ENCODE results near the gene F10. TPM values are rescaled to one million over a fixed set of nuclear protein-coding genes. Genes with fewer than 3 reads are reported as not detected.

The F10 gene
- total RNA-seq, 1 experiment from 2014 or later = not detected

DNA sequence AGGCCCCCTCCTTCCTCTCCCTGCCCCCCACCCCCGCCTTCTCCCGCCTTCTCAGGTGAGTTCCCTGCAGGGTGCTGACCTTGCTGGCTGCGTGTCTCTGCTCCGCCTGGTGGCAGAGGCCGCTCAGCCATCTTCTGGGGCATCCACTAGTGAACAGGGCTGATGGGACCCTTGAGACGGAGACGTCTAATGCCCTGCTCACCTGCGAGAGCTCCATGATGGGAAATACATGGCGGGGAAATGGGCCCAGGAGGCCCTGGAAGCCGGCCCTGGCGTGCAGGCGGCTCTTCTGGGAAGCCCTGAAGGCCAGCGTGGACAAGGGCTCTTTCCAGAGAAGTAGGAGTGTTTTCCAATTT, 32.2 kb upstream of the F10 start:
- no peak overlapping the region for H3K9ac ChIP-seq (ENCODE audit: low read length)
- H3K4me2 ChIP-seq (ENCODE audit: low read length) = no peak overlapping the region
- ChIA-PET POLR2A (ENCODE audit: unreplicated experiment) (no interaction called here), CTCF (no interaction called here)
- no peaks in the 10 kb centered on the region for H3K9me2 ChIP-seq (replicated peaks; ENCODE audit: low read length)
- H3K27me3 ChIP-seq (ENCODE audit: low read length) = no peaks in the 10 kb centered on the region
- H3K4me3 ChIP-seq (ENCODE audit: low read length) = no peak overlapping the region
- no peaks in the 10 kb centered on the region for H3K4me1 ChIP-seq (ENCODE audit: insufficient read depth, low read length)
- BruUV-seq (replicated peaks) = no TSS peak
- TF ChIP-seq EZH2phosphoT487 (IDR thresholded peaks at IDR 0.05; ENCODE audit: borderline replicate concordance, low read length) = no peak
- TF ChIP-seq, protein P1, sequence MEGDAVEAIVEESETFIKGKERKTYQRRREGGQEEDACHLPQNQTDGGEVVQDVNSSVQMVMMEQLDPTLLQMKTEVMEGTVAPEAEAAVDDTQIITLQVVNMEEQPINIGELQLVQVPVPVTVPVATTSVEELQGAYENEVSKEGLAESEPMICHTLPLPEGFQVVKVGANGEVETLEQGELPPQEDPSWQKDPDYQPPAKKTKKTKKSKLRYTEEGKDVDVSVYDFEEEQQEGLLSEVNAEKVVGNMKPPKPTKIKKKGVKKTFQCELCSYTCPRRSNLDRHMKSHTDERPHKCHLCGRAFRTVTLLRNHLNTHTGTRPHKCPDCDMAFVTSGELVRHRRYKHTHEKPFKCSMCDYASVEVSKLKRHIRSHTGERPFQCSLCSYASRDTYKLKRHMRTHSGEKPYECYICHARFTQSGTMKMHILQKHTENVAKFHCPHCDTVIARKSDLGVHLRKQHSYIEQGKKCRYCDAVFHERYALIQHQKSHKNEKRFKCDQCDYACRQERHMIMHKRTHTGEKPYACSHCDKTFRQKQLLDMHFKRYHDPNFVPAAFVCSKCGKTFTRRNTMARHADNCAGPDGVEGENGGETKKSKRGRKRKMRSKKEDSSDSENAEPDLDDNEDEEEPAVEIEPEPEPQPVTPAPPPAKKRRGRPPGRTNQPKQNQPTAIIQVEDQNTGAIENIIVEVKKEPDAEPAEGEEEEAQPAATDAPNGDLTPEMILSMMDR (conservative IDR thresholded peaks at IDR 0.05; ENCODE audit: low read depth, low read length) = no peak
- DNase-seq (no peak), ATAC-seq (no peak)
- no peak overlapping the region for H2AFZ ChIP-seq (ENCODE audit: low read length)
- H3K36me3 ChIP-seq (ENCODE audit: low read depth, low read length) = no peaks in the 10 kb centered on the region
- intact Hi-C loops (cut with micrococcal nuclease) = no loop called here
- H3K27ac ChIP-seq (ENCODE audit: low read length) = no peak overlapping the region
- no peaks in the 10 kb centered on the region for H3F3A ChIP-seq (ENCODE audit: low read length, unreplicated experiment)
- no peaks in the 10 kb centered on the region for H4K20me1 ChIP-seq (ENCODE audit: low read length)
- H3K9me3 ChIP-seq (ENCODE audit: low read length) = no peaks in the 10 kb centered on the region
- H3K79me2 ChIP-seq (ENCODE audit: low read length) = no peaks in the 10 kb centered on the region

DNA sequence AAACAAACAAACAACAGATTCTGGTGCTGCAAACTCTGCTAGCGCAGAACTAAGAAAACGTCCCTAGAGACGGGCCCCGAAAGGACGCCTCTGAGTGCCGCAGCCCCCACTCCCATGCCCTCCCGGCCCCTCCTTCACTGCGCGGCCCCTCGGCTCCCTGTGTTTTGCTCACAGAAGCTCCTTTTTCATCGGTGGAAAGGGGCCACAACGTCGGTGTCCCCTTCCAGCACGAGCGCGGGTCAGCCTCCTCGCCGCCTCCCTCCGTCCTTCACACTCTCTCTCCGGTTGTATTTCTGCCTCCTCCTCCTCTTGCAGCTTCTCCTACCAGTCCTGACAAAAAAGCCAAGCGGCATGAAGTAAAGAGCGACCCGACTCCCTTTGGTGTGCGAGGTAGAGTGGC, 31.8 kb upstream of the F10 start:
- no peaks in the 10 kb centered on the region for H3K27me3 ChIP-seq (ENCODE audit: low read length)
- H3K9ac ChIP-seq (ENCODE audit: low read length) = no peak overlapping the region
- no peak for TF ChIP-seq EZH2phosphoT487 (IDR thresholded peaks at IDR 0.05; ENCODE audit: borderline replicate concordance, low read length)
- no peak for TF ChIP-seq EZH2 (IDR thresholded peaks at IDR 0.05; ENCODE audit: low read length, unreplicated experiment)
- TF ChIP-seq, protein P1 (conservative IDR thresholded peaks at IDR 0.05; ENCODE audit: low read depth, low read length) = no peak
- no peak overlapping the region for H3K4me2 ChIP-seq (ENCODE audit: low read length)
- H4K20me1 ChIP-seq (ENCODE audit: low read length) = no peaks in the 10 kb centered on the region
- no peaks in the 10 kb centered on the region for H3K9me2 ChIP-seq (replicated peaks; ENCODE audit: low read length)
- DNase-seq (no peak), ATAC-seq (no peak)
- H3K4me3 ChIP-seq (ENCODE audit: low read length) = no peak overlapping the region
- intact Hi-C loops (cut with micrococcal nuclease) = no loop called here
- ChIA-PET CTCF (no interaction called here), POLR2A (ENCODE audit: unreplicated experiment) (no interaction called here)
- BruUV-seq (replicated peaks) = no TSS peak
- no peak overlapping the region for H3K27ac ChIP-seq (ENCODE audit: low read length)
- no peaks in the 10 kb centered on the region for H3F3A ChIP-seq (ENCODE audit: low read length, unreplicated experiment)
- H3K4me1 ChIP-seq (ENCODE audit: insufficient read depth, low read length) = no peaks in the 10 kb centered on the region
- no peaks in the 10 kb centered on the region for H3K79me2 ChIP-seq (ENCODE audit: low read length)
- H3K36me3 ChIP-seq (ENCODE audit: low read depth, low read length) = no peaks in the 10 kb centered on the region
- no peak overlapping the region for H2AFZ ChIP-seq (ENCODE audit: low read length)
- H3K9me3 ChIP-seq (ENCODE audit: low read length) = no peaks in the 10 kb centered on the region

DNA sequence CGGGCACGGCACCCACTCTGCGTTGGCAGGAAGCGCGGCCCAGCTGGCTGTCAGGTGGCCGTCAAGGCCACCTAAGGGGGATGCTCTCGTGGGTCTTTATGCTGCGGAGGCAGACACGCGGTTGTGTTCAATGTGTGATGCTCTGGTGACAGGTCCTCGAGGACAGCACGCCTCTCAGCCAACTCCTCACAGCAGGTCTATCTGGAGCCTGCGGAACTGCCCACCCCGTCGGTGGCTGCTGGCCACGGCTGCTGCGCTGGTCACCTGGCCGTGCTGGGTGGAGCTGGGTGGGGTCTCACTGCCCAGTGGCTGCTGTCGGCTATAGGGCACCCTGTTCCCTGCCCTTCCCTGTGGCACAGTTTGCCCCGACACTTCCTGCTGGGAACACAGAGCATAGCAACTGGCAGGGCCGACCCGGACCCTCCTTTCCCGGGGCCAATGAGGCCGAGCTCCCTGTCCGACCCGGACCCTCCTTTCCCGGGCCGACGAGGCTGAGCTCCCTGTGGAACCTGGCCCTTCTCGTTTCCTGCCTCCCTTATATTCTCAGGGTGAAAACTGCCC, 31.3 kb upstream of the F10 start:
- no peaks in the 10 kb centered on the region for H3K79me2 ChIP-seq (ENCODE audit: low read length)
- H3K27ac ChIP-seq (ENCODE audit: low read length) = no peak overlapping the region
- H3K4me2 ChIP-seq (ENCODE audit: low read length) = no peak overlapping the region
- TF ChIP-seq EZH2phosphoT487 (IDR thresholded peaks at IDR 0.05; ENCODE audit: borderline replicate concordance, low read length) (no peak), EZH2 (IDR thresholded peaks at IDR 0.05; ENCODE audit: low read length, unreplicated experiment) (no peak)
- TF ChIP-seq, protein P1 (conservative IDR thresholded peaks at IDR 0.05; ENCODE audit: low read depth, low read length) = no peak
- BruUV-seq (replicated peaks) = no TSS peak
- no peaks in the 10 kb centered on the region for H4K20me1 ChIP-seq (ENCODE audit: low read length)
- ATAC-seq (no peak), DNase-seq (no peak)
- ChIA-PET CTCF (no interaction called here), POLR2A (ENCODE audit: unreplicated experiment) (no interaction called here)
- no peak overlapping the region for H2AFZ ChIP-seq (ENCODE audit: low read length)
- intact Hi-C loops (cut with micrococcal nuclease) = no loop called here
- H3K9me3 ChIP-seq (ENCODE audit: low read length) = no peaks in the 10 kb centered on the region
- H3K27me3 ChIP-seq (ENCODE audit: low read length) = no peaks in the 10 kb centered on the region
- no peak overlapping the region for H3K4me3 ChIP-seq (ENCODE audit: low read length)
- H3K9me2 ChIP-seq (replicated peaks; ENCODE audit: low read length) = no peaks in the 10 kb centered on the region
- H3K9ac ChIP-seq (ENCODE audit: low read length) = no peak overlapping the region
- H3K4me1 ChIP-seq (ENCODE audit: insufficient read depth, low read length) = no peaks in the 10 kb centered on the region
- no peaks in the 10 kb centered on the region for H3K36me3 ChIP-seq (ENCODE audit: low read depth, low read length)
- H3F3A ChIP-seq (ENCODE audit: low read length, unreplicated experiment) = no peaks in the 10 kb centered on the region

Data from PC-3 (cell line).